Bronchial epithelial cell (primary cell): ENCODE data around the gene VSIG4. TPM values are rescaled to one million over a fixed set of nuclear protein-coding genes. Genes with fewer than 3 reads are reported as not detected.

Source experiments
- total RNA-seq: library from RNA; depleted of rRNA; stranded (reverse); fragments of >200 nt; gene quantifications from 2 replicates; pipeline ENCODE4 v1.2.1, GENCODE V29; 2014

Gene VSIG4
- total RNA-seq, 1 donor from 2014 or later: not detected

Other genes starting within 250 kb of the VSIG4 start
- gene HEPH, start 124.2 kb upstream of the VSIG4 start, total RNA-seq: under 0.01 and 0.26 TPM in 2 replicates